Measurements from ENCODE around the gene C1QL1. TPM values are rescaled to one million over a fixed set of nuclear protein-coding genes. Genes with fewer than 3 reads are reported as not detected.

The C1QL1 gene
- total RNA-seq, 2 donors from 2014 or later: 2.3 to 2.9 TPM

DNA sequence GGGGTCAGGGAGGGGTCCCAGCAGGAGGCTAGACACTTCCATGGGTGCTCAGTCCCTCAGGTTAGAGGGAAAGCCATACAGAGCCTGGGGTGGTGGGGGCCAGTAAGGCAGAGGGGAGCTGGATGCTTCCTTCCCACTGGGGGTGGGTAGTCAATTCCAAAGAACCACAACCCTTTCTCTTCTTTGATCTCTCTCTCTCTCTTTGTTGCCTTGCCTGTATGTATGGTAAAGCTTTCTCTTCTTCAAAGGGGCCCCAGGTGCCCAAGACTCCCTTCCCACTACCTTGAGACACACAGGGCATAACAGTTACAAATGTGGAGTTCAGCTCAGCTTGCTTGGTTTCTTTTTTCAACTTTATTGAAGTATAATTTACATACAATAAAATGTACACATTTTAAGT is 30.5 kb upstream of the C1QL1 start:
- H3K4me3 ChIP-seq: no peak overlapping the region
- no peak for DNase-seq
- H3K27ac ChIP-seq: no peak overlapping the region
- no peaks in the 10 kb centered on the region for H3K36me3 ChIP-seq (replicated peaks in 1 of 2; ENCODE audit: insufficient read depth in 1 of 2, low read depth in 2 of 2)
- intact Hi-C loops (cut with DNase I): no loop called here
- no peak for ATAC-seq
- no peaks in the 10 kb centered on the region for H3K27me3 ChIP-seq
- H3K4me1 ChIP-seq: peaks cover 6% of the 10 kb centered on the region
- TF ChIP-seq, protein P1, sequence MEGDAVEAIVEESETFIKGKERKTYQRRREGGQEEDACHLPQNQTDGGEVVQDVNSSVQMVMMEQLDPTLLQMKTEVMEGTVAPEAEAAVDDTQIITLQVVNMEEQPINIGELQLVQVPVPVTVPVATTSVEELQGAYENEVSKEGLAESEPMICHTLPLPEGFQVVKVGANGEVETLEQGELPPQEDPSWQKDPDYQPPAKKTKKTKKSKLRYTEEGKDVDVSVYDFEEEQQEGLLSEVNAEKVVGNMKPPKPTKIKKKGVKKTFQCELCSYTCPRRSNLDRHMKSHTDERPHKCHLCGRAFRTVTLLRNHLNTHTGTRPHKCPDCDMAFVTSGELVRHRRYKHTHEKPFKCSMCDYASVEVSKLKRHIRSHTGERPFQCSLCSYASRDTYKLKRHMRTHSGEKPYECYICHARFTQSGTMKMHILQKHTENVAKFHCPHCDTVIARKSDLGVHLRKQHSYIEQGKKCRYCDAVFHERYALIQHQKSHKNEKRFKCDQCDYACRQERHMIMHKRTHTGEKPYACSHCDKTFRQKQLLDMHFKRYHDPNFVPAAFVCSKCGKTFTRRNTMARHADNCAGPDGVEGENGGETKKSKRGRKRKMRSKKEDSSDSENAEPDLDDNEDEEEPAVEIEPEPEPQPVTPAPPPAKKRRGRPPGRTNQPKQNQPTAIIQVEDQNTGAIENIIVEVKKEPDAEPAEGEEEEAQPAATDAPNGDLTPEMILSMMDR (IDR thresholded peaks at IDR 0.05): no peak
- H3K9me3 ChIP-seq: no peaks in the 10 kb centered on the region

DNA sequence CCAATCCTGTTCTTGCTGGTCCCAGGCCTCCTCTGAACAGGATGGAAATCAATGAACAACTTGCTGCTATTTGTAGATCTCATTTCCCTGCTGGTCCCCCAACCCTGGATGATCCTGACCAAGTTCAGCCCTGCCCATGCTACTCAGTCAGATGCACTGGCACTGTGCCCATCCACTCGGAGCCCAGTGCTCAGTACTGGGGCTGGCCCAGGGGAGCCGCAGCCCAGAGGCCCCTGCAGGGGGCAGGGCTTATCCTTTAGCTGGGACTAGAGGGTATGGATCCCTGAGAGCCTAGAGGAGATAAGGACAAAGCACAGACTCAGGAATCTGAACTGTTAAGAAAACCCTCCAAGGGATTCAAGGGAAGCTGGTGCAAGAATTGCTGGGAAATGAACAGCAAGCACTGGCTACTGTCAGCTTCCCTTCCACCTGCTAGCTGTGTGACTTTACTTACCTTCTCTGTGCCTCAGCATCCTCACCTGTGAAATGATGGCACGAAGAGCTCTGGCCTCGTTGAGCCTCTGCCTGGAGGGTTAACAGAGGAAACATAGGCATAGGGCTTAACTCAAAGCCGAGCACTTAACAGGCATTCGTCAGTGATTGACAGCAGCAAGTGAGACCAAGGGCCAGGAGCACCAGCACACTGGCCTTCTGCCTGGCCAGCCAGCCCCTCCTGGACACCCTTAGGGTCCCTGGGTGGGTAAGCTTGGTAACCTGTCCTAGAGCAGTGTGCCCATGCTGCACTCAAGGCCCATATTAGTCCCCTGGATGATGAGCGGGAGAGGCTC is 29.8 kb upstream of the C1QL1 start:
- Histone ChIP-seq H3K4me3 (no peak overlapping the region), H3K27ac (no peak overlapping the region), H3K27me3 (no peaks in the 10 kb centered on the region), H3K4me1 (peaks cover 6% of the 10 kb centered on the region), H3K36me3 (replicated peaks in 1 of 2; ENCODE audit: insufficient read depth in 1 of 2, low read depth in 2 of 2) (no peaks in the 10 kb centered on the region), H3K9me3 (no peaks in the 10 kb centered on the region)
- 53 to 100% methylated on average over 1 to 7 of the region's 7 CpGs for WGBS, 2 donors
- no peak for ATAC-seq
- DNase-seq: no peak
- TF ChIP-seq, protein P1 (IDR thresholded peaks at IDR 0.05): no peak
- TF ChIP-seq POLR2A (IDR thresholded peaks at IDR 0.05): no peak
- intact Hi-C loops (cut with DNase I): no loop called here

DNA sequence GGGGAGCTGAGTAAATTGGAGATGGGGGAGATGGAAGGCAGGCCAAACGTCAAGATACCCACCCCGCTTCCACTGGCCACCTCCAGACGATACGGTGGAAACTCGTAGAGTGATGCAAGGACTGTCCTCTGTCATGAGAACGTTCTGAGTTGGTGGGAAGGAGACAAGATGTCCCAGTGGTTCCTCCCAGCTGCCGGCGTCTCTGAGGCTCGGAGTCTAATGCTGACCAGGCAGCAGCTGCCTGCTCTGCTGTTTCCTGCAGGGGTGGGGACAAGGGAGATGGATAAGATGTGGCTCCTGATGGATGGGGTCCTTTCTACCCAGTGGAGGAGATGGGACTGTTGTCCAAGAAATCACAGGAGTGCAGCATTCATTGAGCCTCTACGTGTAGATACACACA is 28.2 kb upstream of the C1QL1 start:
- 38 to 53% methylated on average over 10 of the region's 10 CpGs for WGBS, 2 donors
- intact Hi-C loops (cut with DNase I): no loop called here
- TF ChIP-seq, protein P1 (IDR thresholded peaks at IDR 0.05): no peak
- TF ChIP-seq POLR2A (IDR thresholded peaks at IDR 0.05): no peak

DNA sequence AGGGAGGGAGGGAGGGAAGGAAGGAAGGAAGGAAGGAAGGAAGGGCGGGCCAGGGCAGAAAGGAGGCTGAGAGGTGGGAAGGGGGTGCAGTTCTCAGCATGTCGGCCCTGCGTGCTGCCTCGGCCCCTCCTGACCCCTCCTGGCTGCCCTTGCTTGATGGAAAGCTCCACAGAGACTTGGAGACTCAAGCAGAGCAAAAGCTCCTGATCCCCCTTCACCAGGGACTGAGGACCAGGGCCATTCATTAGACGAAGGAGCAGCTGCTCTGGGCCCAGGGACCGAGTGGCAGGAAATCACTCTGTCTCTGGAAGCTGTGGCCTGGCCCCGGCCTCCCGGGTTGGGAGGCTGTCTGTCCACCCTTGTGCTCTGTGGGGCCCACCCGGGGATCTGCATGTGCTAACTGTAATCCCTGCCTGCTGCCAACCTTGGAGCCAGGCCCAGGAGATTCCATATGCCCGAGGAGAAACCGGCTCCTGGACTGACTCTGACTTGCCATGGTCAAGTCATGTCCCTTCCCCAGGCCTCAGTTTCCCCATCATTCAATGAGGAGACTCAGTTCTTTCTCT is 27.4 kb upstream of the C1QL1 start:
- H3K36me3 ChIP-seq (replicated peaks in 1 of 2; ENCODE audit: insufficient read depth in 1 of 2, low read depth in 2 of 2): no peaks in the 10 kb centered on the region
- 57 to 60% methylated on average over 9 to 10 of the region's 11 CpGs for WGBS, 2 donors
- no peaks in the 10 kb centered on the region for H3K4me1 ChIP-seq
- no peak for DNase-seq
- H3K27me3 ChIP-seq: no peaks in the 10 kb centered on the region
- TF ChIP-seq, protein P1 (IDR thresholded peaks at IDR 0.05): no peak
- TF ChIP-seq POLR2A (IDR thresholded peaks at IDR 0.05): no peak
- no peak overlapping the region for H3K27ac ChIP-seq
- no peaks in the 10 kb centered on the region for H3K9me3 ChIP-seq
- H3K4me3 ChIP-seq: no peak overlapping the region
- ATAC-seq: no peak
- intact Hi-C loops (cut with DNase I): no loop called here

More for the DNA sequence above, 28.2 kb upstream of the C1QL1 start:
- no peaks in the 10 kb centered on the region for H3K27me3 ChIP-seq
- H3K36me3 ChIP-seq (replicated peaks in 1 of 2; ENCODE audit: insufficient read depth in 1 of 2, low read depth in 2 of 2): no peaks in the 10 kb centered on the region
- no peak for DNase-seq
- ATAC-seq: no peak
- no peaks in the 10 kb centered on the region for H3K9me3 ChIP-seq
- peaks cover 3% of the 10 kb centered on the region for H3K4me1 ChIP-seq
- no peak overlapping the region for H3K4me3 ChIP-seq
- H3K27ac ChIP-seq: no peak overlapping the region

Data from body of pancreas (tissue), 4 donors.